ENCODE measurements around the gene ANGPTL1. TPM values are rescaled to one million over a fixed set of nuclear protein-coding genes. Genes with fewer than 3 reads are reported as not detected.

The ANGPTL1 gene
- total and polyA plus RNA-seq, 2 donors (not counting 1 experiment from before 2014, with no cell fraction given): not detected

- Histone ChIP-seq H3K27me3 (replicated peaks in 1 of 4; ENCODE audit: control extremely low read depth in 1 of 4, control insufficient read depth in 3 of 4, insufficient read depth in 4 of 4, low read length in 3 of 4) (no peaks in the 10 kb centered on the region), H4K20me1 (ENCODE audit: control insufficient read depth, insufficient read depth, low read length, poor library complexity, severe bottlenecking) (peaks cover 13% of the 10 kb centered on the region), H3K4me2 (replicated peaks; ENCODE audit: low read depth, low read length, poor library complexity, severe bottlenecking) (no peak overlapping the region), H3K9me3 (ENCODE audit: control extremely low read depth in 1 of 3, control insufficient read depth in 2 of 3, insufficient read depth in 1 of 3, low read length in 2 of 3) (no peaks in the 10 kb centered on the region), H2AFZ (ENCODE audit: insufficient read depth, low read depth, low read length, poor library complexity, severe bottlenecking) (no peak overlapping the region), H3K4me1 (ENCODE audit: control insufficient read depth in 2 of 2, insufficient read depth in 2 of 2, low read length in 2 of 2) (peaks cover 0 to 13% of the 10 kb centered on the region in 2 donors), H3K36me3 (replicated peaks in 1 of 2; ENCODE audit: control extremely low read depth in 1 of 2, control insufficient read depth in 1 of 2, extremely low read depth in 1 of 2, insufficient read depth in 2 of 2, low read length in 1 of 2) (peaks cover 24 to 69% of the 10 kb centered on the region in 2 experiments), H3K9ac (ENCODE audit: low read length) (no peak overlapping the region), H3K27ac (ENCODE audit: low read length in 2 of 2) (peak overlapping the region in 1 of 2 donors; percentile 73), H3K4me3 (ENCODE audit: control extremely low read depth in 1 of 5, extremely low read depth in 1 of 5, insufficient read depth in 1 of 5, low read depth in 2 of 5, low read length in 4 of 5) (no peak overlapping the region), H3K79me2 (ENCODE audit: control insufficient read depth, insufficient read depth, low read length) (peaks cover 40% of the 10 kb centered on the region)
- ChIA-PET POLR2A (interaction anchor here (0.6 to 1.3 kb wide), 2 partner anchors 21 to 50 kb away, joined by 3 read pairs; no protein-coding TSS in a partner anchor), CTCF (interaction anchor here (0.9 to 3.1 kb wide), 7 partner anchors 9 to 339 kb away, joined by 3 to 16 read pairs (median 4); no protein-coding TSS in a partner anchor)
- H3K9me3 Mint-ChIP-seq (ENCODE audit: insufficient read depth): no peaks in the 10 kb centered on the region
- intact Hi-C loops (cut with micrococcal nuclease): no loop called here
- no peak overlapping the region for H3K4me3 Mint-ChIP-seq
- DNase-seq: no peak
- TF ChIP-seq CTCF (IDR thresholded peaks at IDR 0.05) (no peak), EZH2 (IDR thresholded peaks at IDR 0.05; ENCODE audit: borderline replicate concordance, insufficient read depth, low read depth, low read length, poor library complexity, severe bottlenecking) (no peak)
- H3K27me3 Mint-ChIP-seq: no peaks in the 10 kb centered on the region
- H3K4me1 Mint-ChIP-seq: peaks cover 41% of the 10 kb centered on the region
- peak overlapping the region; percentile 82 for H3K27ac Mint-ChIP-seq
- ATAC-seq (ENCODE audit: low read depth): no peak
Observed at GRCh38 chr1:178871551-178872320, 859 bp upstream of the ANGPTL1 start.

GRCh38 chr1:178870221-178870620 is 656 bp downstream of the ANGPTL1 start:
- Histone ChIP-seq H3K27me3 (replicated peaks in 1 of 4; ENCODE audit: control extremely low read depth in 1 of 4, control insufficient read depth in 3 of 4, insufficient read depth in 4 of 4, low read length in 3 of 4) (no peaks in the 10 kb centered on the region), H3K4me1 (ENCODE audit: control insufficient read depth in 2 of 2, insufficient read depth in 2 of 2, low read length in 2 of 2) (peaks cover 0 to 15% of the 10 kb centered on the region in 2 donors), H3K4me3 (ENCODE audit: control extremely low read depth in 1 of 5, extremely low read depth in 1 of 5, insufficient read depth in 1 of 5, low read depth in 2 of 5, low read length in 4 of 5) (no peak overlapping the region), H3K9me3 (ENCODE audit: control extremely low read depth in 1 of 3, control insufficient read depth in 2 of 3, insufficient read depth in 1 of 3, low read length in 2 of 3) (no peaks in the 10 kb centered on the region), H2AFZ (ENCODE audit: insufficient read depth, low read depth, low read length, poor library complexity, severe bottlenecking) (no peak overlapping the region), H3K27ac (ENCODE audit: low read length in 2 of 2) (peak overlapping the region in 1 of 2 donors; percentile 42), H3K9ac (ENCODE audit: low read length) (no peak overlapping the region), H3K4me2 (replicated peaks; ENCODE audit: low read depth, low read length, poor library complexity, severe bottlenecking) (no peak overlapping the region), H4K20me1 (ENCODE audit: control insufficient read depth, insufficient read depth, low read length, poor library complexity, severe bottlenecking) (peaks cover 7% of the 10 kb centered on the region), H3K79me2 (ENCODE audit: control insufficient read depth, insufficient read depth, low read length) (peaks cover 40% of the 10 kb centered on the region), H3K36me3 (replicated peaks in 1 of 2; ENCODE audit: control extremely low read depth in 1 of 2, control insufficient read depth in 1 of 2, extremely low read depth in 1 of 2, insufficient read depth in 2 of 2, low read length in 1 of 2) (peaks cover 18 to 70% of the 10 kb centered on the region in 2 experiments)
- Mint-ChIP-seq H3K4me1 (peaks cover 49% of the 10 kb centered on the region), H3K4me3 (no peak overlapping the region), H3K27ac (no peak overlapping the region), H3K9me3 (ENCODE audit: insufficient read depth) (no peaks in the 10 kb centered on the region), H3K27me3 (no peaks in the 10 kb centered on the region)
- intact Hi-C loops (cut with micrococcal nuclease): no loop called here
- no peak for ATAC-seq (ENCODE audit: low read depth)
- CTCF ChIA-PET: interaction anchor here (1.0 to 1.4 kb wide), 3 partner anchors 31 to 337 kb away, joined by 3 to 4 read pairs (median 3); no protein-coding TSS in a partner anchor
- WGBS (ENCODE audit: insufficient coverage): no CpG with 5 or more reads among the region's 1 CpG
- POLR2A ChIA-PET: no interaction called here
- no peak for DNase-seq
- no peak for TF ChIP-seq EZH2 (IDR thresholded peaks at IDR 0.05; ENCODE audit: borderline replicate concordance, insufficient read depth, low read depth, low read length, poor library complexity, severe bottlenecking)
- no peak for TF ChIP-seq CTCF (IDR thresholded peaks at IDR 0.05)

All from B cell (primary cell).